Activated CD8-positive, alpha-beta memory T cell treated with anti-CD3 and anti-CD28 coated beads, Interleukin-2, amount 10 ng/mL, durations not matched to agents 7 days and 5 days (primary cell): ENCODE measurements around the gene COL23A1. TPM values are rescaled to one million over a fixed set of nuclear protein-coding genes. Genes with fewer than 3 reads are reported as not detected.
"Not testable (repeated sequence)": the region's sequence is repeated elsewhere in the genome, so short reads cannot be mapped to it uniquely, and the experiment has no call there.

Experiments
- ATAC-seq: fragments of 150-1000 bp; cut with Tn5 transposase; one replicate; pipeline ENCODE4 v1.10.0; 2021; ENCODE audit warnings: moderate library complexity
- CTCF ChIA-PET: fragments of 350-600 bp; sonication (Branson Sonifier 250); formaldehyde crosslinking; loops from one replicate; lab custom pipeline; 2021; ENCODE audit warnings: antibody characterized with exemption; lab: Charles Lee
- DNase-seq: peaks from one replicate; pipeline ENCODE4 v3.0.0-alpha.2; 2020
- H3K27ac Mint-ChIP-seq: one replicate; pipeline ENCODE4 v1.8.0; 2021; ENCODE audit warnings: mild to moderate bottlenecking, mixed read lengths
- H3K27me3 Mint-ChIP-seq: one replicate; pipeline ENCODE4 v1.8.0; 2021; ENCODE audit warnings: mixed read lengths
- H3K36me3 Mint-ChIP-seq: one replicate; pipeline ENCODE4 v1.8.0; 2021; ENCODE audit warnings: mild to moderate bottlenecking, mixed read lengths
- H3K4me1 Mint-ChIP-seq: one replicate; pipeline ENCODE4 v1.8.0; 2021; ENCODE audit warnings: mixed read lengths
- H3K4me3 Mint-ChIP-seq: one replicate; pipeline ENCODE4 v1.8.0; 2021; ENCODE audit warnings: mild to moderate bottlenecking, moderate library complexity, mixed read lengths
- H3K9me3 Mint-ChIP-seq: one replicate; pipeline ENCODE4 v1.8.0; 2022; ENCODE audit warnings: low read depth, mixed read lengths
- total RNA-seq, 2 experiments: library from RNA; stranded (reverse); gene quantifications; one replicate each; pipeline ENCODE4 v1.2.3, GENCODE V29; 2021

The COL23A1 gene
- total RNA-seq, 2 experiments from 2014 or later = 0.18 to 0.19 TPM

DNA sequence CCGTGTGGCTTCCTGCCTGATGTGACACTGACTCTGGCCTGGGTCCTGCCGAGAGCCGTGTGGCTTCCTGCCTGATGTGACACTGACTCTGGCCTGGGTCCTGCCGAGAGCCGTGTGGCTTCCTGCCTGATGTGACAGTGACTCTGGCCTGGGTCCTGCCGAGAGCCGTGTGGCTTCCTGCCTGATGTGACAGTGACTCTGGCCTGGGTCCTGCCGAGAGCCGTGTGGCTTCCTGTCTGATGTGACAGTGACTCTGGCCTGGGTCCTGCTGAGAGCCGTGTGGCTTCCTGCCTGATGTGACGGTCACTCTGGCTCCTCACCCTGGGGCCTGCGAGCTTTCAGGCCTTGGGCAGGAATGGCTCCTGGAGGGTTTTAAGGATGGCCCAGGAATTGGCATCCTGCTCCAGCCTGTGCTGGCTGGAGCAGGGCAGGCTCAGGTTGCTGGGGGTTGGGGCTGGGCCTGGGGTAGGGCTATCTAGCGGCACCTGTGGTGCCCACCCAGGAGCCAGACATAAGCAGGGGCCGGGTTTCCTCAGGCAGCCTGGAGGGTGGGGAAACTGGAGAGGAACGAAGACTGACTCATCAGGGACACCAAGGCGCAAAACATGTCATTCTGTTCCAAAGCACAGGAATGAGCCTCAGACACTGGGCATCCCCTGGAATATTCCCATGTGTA is 350.4 kb downstream of the COL23A1 start:
- H3K36me3 Mint-ChIP-seq = not testable (repeated sequence)
- peak; percentile 7 for ATAC-seq
- peak overlapping the region; percentile 98 for H3K27ac Mint-ChIP-seq

DNA sequence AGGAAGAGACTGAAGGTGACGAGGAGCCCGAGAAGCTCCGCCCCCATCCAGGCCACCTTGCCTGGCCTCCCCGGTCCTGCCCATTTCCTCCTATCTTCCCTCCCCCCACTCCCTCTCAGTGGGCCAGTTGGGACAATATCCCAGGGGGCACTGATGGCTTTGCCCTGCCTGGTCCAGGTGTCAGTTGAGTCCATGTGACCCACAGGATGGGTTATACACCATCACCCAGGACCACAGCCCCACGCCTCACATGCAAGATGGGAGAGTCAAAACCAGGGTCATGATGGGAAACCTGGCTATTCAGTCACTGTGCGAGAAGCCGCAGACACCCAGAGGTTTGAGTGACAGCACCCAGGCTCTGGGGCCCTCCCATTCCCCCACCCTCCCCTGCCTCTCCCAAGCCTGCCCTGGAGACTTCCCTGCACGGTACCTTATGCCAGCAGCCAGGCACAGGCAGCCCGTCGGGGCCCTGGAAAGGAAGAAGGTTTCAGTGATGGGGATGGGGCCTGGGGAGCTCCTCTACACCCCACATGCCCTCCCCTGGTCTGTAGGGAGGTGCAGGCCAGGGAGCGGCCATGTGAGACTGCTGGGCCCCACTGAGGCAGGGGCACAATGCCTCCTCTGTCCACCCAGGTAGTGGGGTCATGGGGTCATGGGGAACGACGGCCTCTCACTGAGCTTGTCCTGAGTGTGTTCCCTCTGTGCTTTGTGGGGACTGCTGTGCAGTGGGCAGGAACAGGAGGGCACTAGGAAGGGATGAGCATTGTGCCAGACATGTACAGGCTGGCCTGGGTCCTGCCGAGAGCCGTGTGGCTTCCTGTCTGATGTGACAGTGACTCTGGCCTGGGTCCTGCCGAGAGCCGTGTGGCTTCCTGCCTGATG is 351.2 kb downstream of the COL23A1 start:
- Mint-ChIP-seq H3K27me3 (no peaks in the 10 kb centered on the region), H3K36me3 (no peaks in the 10 kb centered on the region), H3K4me1 (peaks cover 88% of the 10 kb centered on the region), H3K27ac (peak overlapping the region; percentile 99), H3K4me3 (peak overlapping the region; percentile 62), H3K9me3 (no peaks in the 10 kb centered on the region)
- CTCF ChIA-PET = interaction anchor here (1.4 to 3.9 kb wide), 4 partner anchors 10 to 28 kb away, joined by 3 to 22 read pairs (median 10); no protein-coding TSS in a partner anchor
- peak; percentile 89 for DNase-seq
- peak; percentile 63 for ATAC-seq

More for the DNA sequence above, 350.4 kb downstream of the COL23A1 start:
- Mint-ChIP-seq H3K4me1 (peaks cover 80% of the 10 kb centered on the region), H3K4me3 (peak overlapping the region; percentile 44)
- peak; percentile 81 for DNase-seq
- not testable (repeated sequence) for H3K9me3 Mint-ChIP-seq, H3K27me3 Mint-ChIP-seq
- CTCF ChIA-PET = interaction anchor here (3.1 to 3.9 kb wide), 2 partner anchors 9 to 12 kb away, joined by 14 to 22 read pairs; no protein-coding TSS in a partner anchor

DNA sequence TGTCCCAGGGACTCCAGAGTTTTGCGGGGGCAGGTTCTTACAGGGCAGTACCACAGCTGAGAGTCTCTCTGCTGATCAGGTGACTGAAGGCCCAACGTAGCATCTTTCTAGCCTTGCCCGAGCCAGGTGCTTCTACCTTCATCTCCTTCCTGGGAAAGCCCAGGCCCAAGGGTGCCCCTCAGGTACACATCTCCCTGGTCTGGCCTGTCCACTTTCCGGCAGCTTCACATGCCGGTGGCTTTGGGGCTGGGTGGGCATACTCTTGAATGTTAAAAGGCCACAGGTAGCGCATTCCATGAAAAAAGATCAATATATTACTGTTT is 351.9 kb downstream of the COL23A1 start:
- Mint-ChIP-seq H3K27ac (peak overlapping the region; percentile 99), H3K4me3 (peak overlapping the region; percentile 32), H3K27me3 (no peaks in the 10 kb centered on the region), H3K36me3 (no peaks in the 10 kb centered on the region), H3K4me1 (peaks cover 88% of the 10 kb centered on the region), H3K9me3 (no peaks in the 10 kb centered on the region)
- no peak for ATAC-seq
- no peak for DNase-seq
- CTCF ChIA-PET = interaction anchor here (1.2 to 3.9 kb wide), 5 partner anchors 11 to 27 kb away, joined by 3 to 22 read pairs (median 6); no protein-coding TSS in a partner anchor

DNA sequence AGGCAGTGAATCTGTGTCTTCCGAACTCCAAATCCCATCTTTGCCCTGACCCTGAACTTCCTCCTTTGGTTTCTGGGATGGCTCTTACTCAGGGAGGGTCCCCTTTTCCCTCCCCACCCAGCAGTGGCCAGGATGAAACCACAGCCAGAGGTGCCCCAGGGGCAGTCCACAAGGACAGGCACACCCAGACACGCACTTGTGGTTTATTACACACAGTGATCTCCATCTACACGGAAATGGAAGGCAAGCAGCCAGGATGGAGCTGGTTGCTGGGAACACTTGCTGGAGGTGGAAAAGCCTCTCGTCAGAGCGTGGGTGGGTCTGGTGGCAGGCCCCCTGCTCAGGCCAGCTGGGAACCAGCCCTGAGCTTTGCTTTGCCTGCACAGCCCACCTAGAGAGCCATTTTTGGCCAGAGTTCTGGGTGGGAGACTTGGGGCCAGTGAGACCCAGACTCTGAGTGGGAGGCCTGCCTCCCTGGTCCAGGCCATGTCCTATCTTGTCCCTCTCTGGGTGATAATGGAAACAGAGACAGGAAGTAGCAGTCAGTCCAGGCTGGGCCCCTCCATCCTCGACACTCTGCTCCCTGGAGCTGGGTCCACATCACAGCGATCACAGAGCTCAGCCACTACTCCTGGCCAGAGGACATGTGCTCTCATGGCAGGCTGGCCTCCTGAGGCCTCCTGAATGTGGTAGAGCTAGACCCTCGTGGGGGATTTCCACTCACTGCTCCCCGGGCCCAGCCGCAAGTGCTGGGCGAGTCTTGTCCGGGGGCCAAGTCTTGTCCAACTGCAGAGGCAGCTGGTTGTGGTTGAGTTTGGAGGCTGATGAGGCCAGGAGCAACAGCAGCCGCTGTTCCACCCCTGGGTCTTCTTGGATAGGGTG is 352.5 kb downstream of the COL23A1 start:
- peaks cover 92% of the 10 kb centered on the region for H3K4me1 Mint-ChIP-seq
- no peak for DNase-seq
- no peak overlapping the region for H3K4me3 Mint-ChIP-seq
- no peaks in the 10 kb centered on the region for H3K9me3 Mint-ChIP-seq
- H3K36me3 Mint-ChIP-seq = no peaks in the 10 kb centered on the region
- peak overlapping the region; percentile 99 for H3K27ac Mint-ChIP-seq
- no peaks in the 10 kb centered on the region for H3K27me3 Mint-ChIP-seq
- CTCF ChIA-PET = interaction anchor here (0.6 to 4.3 kb wide), 7 partner anchors 11 to 41 kb away, joined by 3 to 44 read pairs (median 6); no protein-coding TSS in a partner anchor
- ATAC-seq = no peak

- no peaks in the 10 kb centered on the region for H3K9me3 Mint-ChIP-seq
- no peak overlapping the region for H3K4me3 Mint-ChIP-seq
- ATAC-seq (no peak), DNase-seq (no peak)
- no peaks in the 10 kb centered on the region for H3K27me3 Mint-ChIP-seq
- H3K36me3 Mint-ChIP-seq = peaks cover 3% of the 10 kb centered on the region
- CTCF ChIA-PET = interaction anchor here (0.8 to 4.3 kb wide), 4 partner anchors 12 to 313 kb away, joined by 3 to 44 read pairs (median 18); no protein-coding TSS in a partner anchor
- H3K4me1 Mint-ChIP-seq = peaks cover 83% of the 10 kb centered on the region
- peak overlapping the region; percentile 99 for H3K27ac Mint-ChIP-seq
Observed at GRCh38 chr5:178236679-178237078, 353.5 kb downstream of the COL23A1 start.

DNA sequence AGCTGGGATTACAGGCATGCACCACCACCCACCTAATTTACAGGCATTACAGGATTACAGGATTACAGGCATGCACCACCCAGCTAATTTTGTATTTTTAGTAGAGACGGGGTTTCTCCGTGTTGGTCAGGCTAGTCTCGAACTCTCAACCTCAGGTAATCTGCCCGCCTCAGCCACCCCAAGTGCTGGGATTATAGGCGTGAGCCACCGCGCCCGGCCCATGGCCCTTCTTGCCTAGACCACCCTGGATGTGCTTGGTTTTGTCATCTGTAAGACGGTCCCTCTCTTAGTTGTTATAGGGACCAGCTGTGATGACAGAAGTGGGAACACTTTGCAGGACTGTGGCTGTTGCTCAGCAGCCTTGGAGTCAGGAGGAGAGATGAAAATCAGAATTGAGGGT is 354.1 kb downstream of the COL23A1 start:
- DNase-seq (no peak), ATAC-seq (no peak)
- Mint-ChIP-seq H3K4me3 (no peak overlapping the region), H3K27ac (peak overlapping the region; percentile 99), H3K4me1 (peaks cover 81% of the 10 kb centered on the region), H3K36me3 (peaks cover 9% of the 10 kb centered on the region), H3K27me3 (no peaks in the 10 kb centered on the region), H3K9me3 (no peaks in the 10 kb centered on the region)
- CTCF ChIA-PET = interaction anchor here (0.7 to 4.3 kb wide), 5 partner anchors 16 to 817 kb away, joined by 3 to 44 read pairs (median 11); no protein-coding TSS in a partner anchor

GRCh38 chr5:178235588-178235974 is 354.6 kb downstream of the COL23A1 start:
- peaks cover 14% of the 10 kb centered on the region for H3K36me3 Mint-ChIP-seq
- H3K27ac Mint-ChIP-seq = peak overlapping the region; percentile 74
- ATAC-seq (no peak), DNase-seq (no peak)
- H3K27me3 Mint-ChIP-seq = no peaks in the 10 kb centered on the region
- CTCF ChIA-PET = interaction anchor here (0.7 to 4.3 kb wide), 27 partner anchors 8 to 1315 kb away, joined by 3 to 44 read pairs (median 4); partner anchors contain the start of genes HNRNPAB and RUFY1
- no peaks in the 10 kb centered on the region for H3K9me3 Mint-ChIP-seq
- peaks cover 81% of the 10 kb centered on the region for H3K4me1 Mint-ChIP-seq
- H3K4me3 Mint-ChIP-seq = no peak overlapping the region

DNA sequence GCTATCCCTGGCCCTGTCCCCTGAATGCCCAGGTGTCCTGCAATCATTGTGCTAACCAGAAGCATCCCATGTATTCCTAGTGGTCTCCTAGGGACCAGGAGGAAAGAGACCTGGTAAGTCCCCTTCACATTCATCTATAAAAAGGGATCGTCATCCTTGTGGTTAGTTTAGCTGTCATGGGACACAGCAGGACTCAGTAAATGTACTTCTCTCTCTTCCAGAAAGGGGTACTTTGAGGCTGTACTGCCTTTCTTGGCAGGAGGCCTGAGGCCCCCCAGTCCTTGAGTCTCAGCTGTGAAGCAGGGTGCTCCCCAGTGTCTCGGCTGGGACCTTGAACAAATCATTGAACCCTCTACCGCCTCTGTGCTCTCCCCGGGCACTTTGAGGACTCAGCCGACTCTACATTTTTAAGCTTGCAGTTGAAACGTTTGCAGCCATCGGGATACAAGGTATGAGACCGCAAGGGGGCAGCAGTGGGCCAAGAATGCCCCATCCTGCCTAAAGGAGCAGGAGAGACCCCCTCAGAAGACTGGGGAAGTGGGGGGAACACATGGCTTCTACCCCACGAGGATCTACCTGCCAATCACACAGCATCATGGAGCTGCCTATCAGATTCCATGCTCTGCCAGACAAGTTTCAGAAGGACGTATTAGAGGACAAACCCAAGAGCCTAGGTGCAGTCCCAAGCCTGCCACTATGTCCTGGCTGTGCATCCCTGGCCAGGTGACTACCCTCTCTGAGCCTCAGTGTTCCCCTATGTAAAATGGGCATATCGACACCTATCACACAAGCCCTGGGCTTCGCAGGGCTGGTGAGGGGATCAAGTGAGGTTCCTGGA is 355.2 kb downstream of the COL23A1 start:
- H3K36me3 Mint-ChIP-seq = peaks cover 18% of the 10 kb centered on the region
- no peak overlapping the region for H3K4me3 Mint-ChIP-seq
- peak overlapping the region; percentile 74 for H3K27ac Mint-ChIP-seq
- H3K4me1 Mint-ChIP-seq = peaks cover 82% of the 10 kb centered on the region
- H3K9me3 Mint-ChIP-seq = no peaks in the 10 kb centered on the region
- CTCF ChIA-PET = interaction anchor here (0.6 to 4.3 kb wide), 27 partner anchors 9 to 1315 kb away, joined by 3 to 44 read pairs (median 4); partner anchors contain the start of genes HNRNPAB and RUFY1
- H3K27me3 Mint-ChIP-seq = no peaks in the 10 kb centered on the region
- peak; percentile 17 for ATAC-seq
- peak; percentile 90 for DNase-seq

GRCh38 chr5:178234121-178234749 is 356.0 kb downstream of the COL23A1 start:
- H3K36me3 Mint-ChIP-seq = peaks cover 25% of the 10 kb centered on the region
- H3K27ac Mint-ChIP-seq = peak overlapping the region; percentile 36
- no peaks in the 10 kb centered on the region for H3K9me3 Mint-ChIP-seq
- CTCF ChIA-PET = interaction anchor here (0.6 to 4.3 kb wide), 25 partner anchors 8 to 1260 kb away, joined by 3 to 44 read pairs (median 4); partner anchors contain the start of gene HNRNPAB
- no peak overlapping the region for H3K4me3 Mint-ChIP-seq
- H3K27me3 Mint-ChIP-seq = no peaks in the 10 kb centered on the region
- ATAC-seq (no peak), DNase-seq (no peak)
- peaks cover 84% of the 10 kb centered on the region for H3K4me1 Mint-ChIP-seq

DNA sequence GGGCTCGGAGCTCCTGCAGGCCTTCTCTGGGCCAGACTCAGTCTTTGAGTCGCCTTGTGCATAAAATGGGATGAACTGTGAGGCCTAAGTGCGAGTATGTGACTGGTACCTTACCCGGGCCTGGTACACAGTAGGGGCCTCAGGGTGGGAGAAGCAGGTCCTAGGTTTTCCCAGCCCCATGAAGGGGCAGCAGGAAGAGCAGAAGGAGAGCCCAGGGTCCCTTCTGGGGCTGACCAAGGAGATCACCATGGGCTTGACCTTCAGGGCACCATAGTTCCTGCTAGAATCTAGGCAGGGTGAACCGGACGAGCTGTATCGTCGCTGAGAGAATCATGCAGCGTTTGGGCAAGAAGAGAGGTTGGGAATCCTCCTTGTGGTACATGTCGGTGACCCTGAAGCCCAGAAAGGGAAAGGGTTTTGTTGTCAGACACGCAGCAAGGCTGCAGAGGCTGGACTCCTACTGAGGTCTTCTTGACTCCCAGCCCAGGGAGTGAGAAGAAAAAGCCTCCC is 357.2 kb downstream of the COL23A1 start:
- H3K4me3 Mint-ChIP-seq = peak overlapping the region; percentile 64
- CTCF ChIA-PET = interaction anchor here (1.1 to 1.7 kb wide), 2 partner anchors 19 to 21 kb away, joined by 3 to 4 read pairs; no protein-coding TSS in a partner anchor
- peak overlapping the region; percentile 85 for H3K27ac Mint-ChIP-seq
- DNase-seq (no peak), ATAC-seq (no peak)
- H3K4me1 Mint-ChIP-seq = peaks cover 80% of the 10 kb centered on the region
- H3K27me3 Mint-ChIP-seq = no peaks in the 10 kb centered on the region
- no peaks in the 10 kb centered on the region for H3K9me3 Mint-ChIP-seq
- peaks cover 36% of the 10 kb centered on the region for H3K36me3 Mint-ChIP-seq
